Measurements from ENCODE around the gene OR5D16.
"Not testable (repeated sequence)": the region's sequence is repeated elsewhere in the genome, so short reads cannot be mapped to it uniquely, and the experiment has no call there.

OR5D16 gene
- 0 reads per million in 2 experiments for total RNA-seq

- DNase-seq (ENCODE audit: low read depth): no peak
These were observed at the start of gene OR5D16 for GRCh38 chr11:55838452-55838851. OR5D16 (plus strand) TSS chr11:55838752; CDS start chr11:55838752, 0 bp downstream.

- no peak for DNase-seq (ENCODE audit: low read depth)
These were observed 46.9 kb upstream of the OR5D16 start for GRCh38 chr11:55791606-55792005.

DNA sequence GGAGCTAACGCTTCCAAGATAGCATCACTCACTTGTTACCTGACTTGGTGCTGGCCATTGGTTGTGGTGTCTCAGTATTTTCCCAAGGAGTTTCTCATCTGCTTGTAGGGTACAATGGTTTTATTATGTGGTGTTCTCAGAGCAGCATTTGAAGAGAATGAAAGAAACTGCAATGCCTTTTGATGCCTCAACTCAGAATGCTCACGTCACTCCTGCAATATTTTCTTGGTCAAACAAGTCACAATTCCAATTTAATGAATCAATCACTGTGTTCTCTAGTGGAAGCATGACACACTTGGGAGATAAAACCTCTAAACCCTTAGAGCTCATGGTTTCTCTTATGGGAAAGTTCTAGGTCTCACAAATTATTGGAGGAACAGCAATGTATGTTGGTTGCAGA lies 45.2 kb upstream of the OR5D16 start:
- no peak for DNase-seq (ENCODE audit: low read depth)

GRCh38 chr11:55795256-55795655 lies 43.3 kb upstream of the OR5D16 start, which contains the start of gene OR5D14:
OR5D14 (plus strand) TSS chr11:55795556; CDS start chr11:55795556, 0 bp downstream.
- DNase-seq (ENCODE audit: low read depth): no peak

DNA sequence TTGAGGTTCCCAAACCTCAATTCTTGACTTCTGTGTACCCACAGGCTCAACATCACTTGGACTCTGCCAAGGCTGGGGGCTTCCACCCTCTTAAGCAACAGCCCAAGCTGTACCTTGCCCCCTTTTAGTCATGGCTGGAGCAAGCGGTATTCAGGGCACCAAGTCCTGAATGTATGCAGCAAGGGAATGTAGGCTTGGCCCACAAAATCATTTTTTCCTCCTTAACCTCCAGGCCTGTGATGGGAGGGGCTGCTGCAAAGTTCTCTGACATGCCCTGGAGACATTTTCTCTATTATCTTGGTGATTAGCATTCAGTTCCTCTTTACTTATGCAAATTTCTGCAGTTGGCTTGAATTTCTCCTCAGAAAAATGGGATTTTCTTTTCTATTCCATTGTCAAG lies 32.3 kb upstream of the OR5D16 start:
- no peak for DNase-seq (ENCODE audit: low read depth)

DNA sequence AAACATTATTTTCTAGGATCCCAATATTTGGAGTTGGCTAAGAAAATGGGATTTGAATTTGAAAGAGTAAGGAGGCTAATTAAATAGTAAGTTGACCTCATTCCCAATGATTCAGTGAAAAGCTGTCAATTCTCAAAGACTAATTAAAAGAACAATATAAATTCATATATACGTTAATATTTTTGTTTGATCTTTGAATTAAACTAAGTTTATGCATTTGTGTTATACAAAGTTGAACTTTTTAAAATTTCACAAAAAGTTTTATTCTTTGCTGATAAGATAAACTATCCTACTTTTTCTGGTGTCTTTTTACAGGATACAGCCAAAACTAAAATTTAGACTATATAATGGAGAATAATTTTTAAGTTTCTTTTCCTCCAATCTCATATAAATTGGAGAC lies 27.5 kb upstream of the OR5D16 start, which contains the start of gene OR5L1:
TSS of gene OR5L1 (plus strand) at position 301 of the 400 bp plus-strand sequence. CDS start 100 bp downstream, outside the sequence.
- DNase-seq (ENCODE audit: low read depth): no peak

- DNase-seq (ENCODE audit: low read depth): no peak
These were observed 19.2 kb upstream of the OR5D16 start, which contains the start of gene OR5D18 for GRCh38 chr11:55819330-55819729. OR5D18 (plus strand) TSS chr11:55819630; CDS start chr11:55819630, 0 bp downstream.

DNA sequence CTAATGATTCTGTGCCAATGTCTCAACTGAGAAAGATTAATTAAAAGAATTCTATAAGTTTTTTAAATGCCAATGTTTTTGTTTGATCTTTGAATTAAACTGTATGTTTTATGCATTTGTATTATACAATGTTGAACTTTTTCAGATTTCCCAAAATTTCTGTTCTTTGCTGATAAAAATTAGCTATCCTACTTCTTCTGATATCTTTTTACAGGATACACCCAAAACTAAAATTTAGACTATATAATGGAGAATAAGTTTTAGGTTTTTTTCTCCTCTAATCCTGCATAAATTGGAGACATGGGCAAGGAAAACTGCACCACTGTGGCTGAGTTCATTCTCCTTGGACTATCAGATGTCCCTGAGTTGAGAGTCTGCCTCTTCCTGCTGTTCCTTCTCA lies 11.6 kb upstream of the OR5D16 start, which contains the start of gene OR5L2:
TSS of gene OR5L2 (plus strand) at position 301 of the 400 bp plus-strand sequence. CDS start at position 301, 0 bp downstream.
- no peak for DNase-seq (ENCODE audit: low read depth)

- DNase-seq (ENCODE audit: low read depth): no peak
These were observed 8.9 kb downstream of the OR5D16 start for GRCh38 chr11:55847453-55847852.

GRCh38 chr11:55849037-55849436 lies 10.5 kb downstream of the OR5D16 start:
- DNase-seq (ENCODE audit: low read depth): no peak

GRCh38 chr11:55852141-55852540 lies 13.6 kb downstream of the OR5D16 start:
- DNase-seq (ENCODE audit: low read depth): no peak

DNA sequence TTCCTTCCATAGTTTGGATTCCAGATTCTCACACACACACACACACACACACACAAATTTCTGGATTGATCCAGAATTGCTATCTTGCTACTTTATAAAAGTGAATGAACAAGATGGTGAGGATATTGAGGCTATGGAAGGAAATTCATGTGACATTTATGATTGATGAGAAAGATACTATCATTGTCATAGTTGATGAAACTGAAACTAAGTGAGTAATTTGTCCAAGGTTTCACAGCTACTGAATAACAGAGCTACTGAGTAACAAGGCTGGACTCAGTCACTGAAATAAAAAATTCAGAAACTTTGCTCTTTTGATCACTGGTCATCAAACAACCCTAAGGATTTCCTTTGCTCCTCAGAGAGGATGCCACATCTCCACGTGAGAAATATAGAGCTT lies 16.2 kb downstream of the OR5D16 start:
- DNase-seq (ENCODE audit: low read depth): no peak

DNA sequence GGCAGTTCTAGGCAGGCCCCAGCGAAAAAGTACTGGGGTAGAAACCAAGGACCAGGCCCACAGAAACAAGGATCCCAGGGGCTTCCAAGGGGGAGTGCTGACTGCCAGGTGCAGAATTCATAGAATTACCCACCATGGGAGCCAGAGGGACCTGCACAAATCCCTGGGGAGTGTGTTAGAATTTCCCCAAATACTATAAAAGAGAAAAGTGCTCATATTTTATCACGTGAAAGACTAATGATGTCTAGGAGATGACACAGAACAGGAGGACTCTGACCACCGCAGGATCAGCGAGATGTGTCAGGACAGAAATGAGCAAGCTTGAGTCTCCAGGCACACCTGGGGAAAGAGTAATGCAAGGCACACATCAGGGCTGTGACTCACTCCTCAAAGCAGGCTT lies 28.8 kb downstream of the OR5D16 start:
- DNase-seq (ENCODE audit: low read depth): not testable (repeated sequence)

DNA sequence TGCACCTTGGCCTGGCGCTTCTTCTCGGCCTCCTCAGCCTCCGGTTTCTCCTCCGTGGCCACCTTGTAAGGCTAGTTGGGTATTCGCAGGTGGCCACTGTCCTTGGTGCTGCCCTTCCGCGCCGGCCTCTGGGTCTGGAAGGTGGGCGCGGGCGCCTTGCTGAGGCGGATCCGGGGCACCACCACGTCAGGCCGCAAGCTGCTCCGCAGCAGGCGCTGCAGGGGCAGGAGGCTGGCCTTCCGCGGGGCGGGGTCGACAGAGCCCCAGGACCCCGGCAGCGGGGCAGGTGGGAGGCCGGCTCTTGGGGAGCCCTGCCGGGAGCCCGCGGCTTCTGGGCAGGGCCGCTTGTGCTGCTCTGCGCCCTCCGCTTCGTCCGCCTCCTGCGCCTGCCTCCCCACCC lies 34.2 kb downstream of the OR5D16 start:
- not testable (repeated sequence) for DNase-seq (ENCODE audit: low read depth)

- DNase-seq (ENCODE audit: low read depth): not testable (repeated sequence)
These were observed 34.6 kb downstream of the OR5D16 start for GRCh38 chr11:55873146-55873545.

GRCh38 chr11:55882997-55883396 lies 44.4 kb downstream of the OR5D16 start, which contains the start of gene TRIM51:
TRIM51 (plus strand) TSS chr11:55883297; CDS start chr11:55885429, 2,132 bp downstream.
- DNase-seq (ENCODE audit: low read depth): not testable (repeated sequence)

- not testable (repeated sequence) for DNase-seq (ENCODE audit: low read depth)
These were observed 46.4 kb downstream of the OR5D16 start for GRCh38 chr11:55884995-55885394.

GRCh38 chr11:55885481-55885880 lies 46.9 kb downstream of the OR5D16 start:
- DNase-seq (ENCODE audit: low read depth): not testable (repeated sequence)
